GM21367 (cell line): ENCODE results near the gene ADGRE1.
"Not testable (repeated sequence)": the region's sequence is repeated elsewhere in the genome, so short reads cannot be mapped to it uniquely, and the experiment has no call there.

Source experiments
- ATAC-seq: cut with Tn5 transposase; IDR thresholded peaks from one replicate; pipeline ENCODE4 v1.9.1; 2021; ENCODE audit not compliant: unreplicated experiment

Gene ADGRE1, protein sequence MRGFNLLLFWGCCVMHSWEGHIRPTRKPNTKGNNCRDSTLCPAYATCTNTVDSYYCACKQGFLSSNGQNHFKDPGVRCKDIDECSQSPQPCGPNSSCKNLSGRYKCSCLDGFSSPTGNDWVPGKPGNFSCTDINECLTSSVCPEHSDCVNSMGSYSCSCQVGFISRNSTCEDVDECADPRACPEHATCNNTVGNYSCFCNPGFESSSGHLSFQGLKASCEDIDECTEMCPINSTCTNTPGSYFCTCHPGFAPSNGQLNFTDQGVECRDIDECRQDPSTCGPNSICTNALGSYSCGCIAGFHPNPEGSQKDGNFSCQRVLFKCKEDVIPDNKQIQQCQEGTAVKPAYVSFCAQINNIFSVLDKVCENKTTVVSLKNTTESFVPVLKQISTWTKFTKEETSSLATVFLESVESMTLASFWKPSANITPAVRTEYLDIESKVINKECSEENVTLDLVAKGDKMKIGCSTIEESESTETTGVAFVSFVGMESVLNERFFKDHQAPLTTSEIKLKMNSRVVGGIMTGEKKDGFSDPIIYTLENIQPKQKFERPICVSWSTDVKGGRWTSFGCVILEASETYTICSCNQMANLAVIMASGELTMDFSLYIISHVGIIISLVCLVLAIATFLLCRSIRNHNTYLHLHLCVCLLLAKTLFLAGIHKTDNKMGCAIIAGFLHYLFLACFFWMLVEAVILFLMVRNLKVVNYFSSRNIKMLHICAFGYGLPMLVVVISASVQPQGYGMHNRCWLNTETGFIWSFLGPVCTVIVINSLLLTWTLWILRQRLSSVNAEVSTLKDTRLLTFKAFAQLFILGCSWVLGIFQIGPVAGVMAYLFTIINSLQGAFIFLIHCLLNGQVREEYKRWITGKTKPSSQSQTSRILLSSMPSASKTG

DNA sequence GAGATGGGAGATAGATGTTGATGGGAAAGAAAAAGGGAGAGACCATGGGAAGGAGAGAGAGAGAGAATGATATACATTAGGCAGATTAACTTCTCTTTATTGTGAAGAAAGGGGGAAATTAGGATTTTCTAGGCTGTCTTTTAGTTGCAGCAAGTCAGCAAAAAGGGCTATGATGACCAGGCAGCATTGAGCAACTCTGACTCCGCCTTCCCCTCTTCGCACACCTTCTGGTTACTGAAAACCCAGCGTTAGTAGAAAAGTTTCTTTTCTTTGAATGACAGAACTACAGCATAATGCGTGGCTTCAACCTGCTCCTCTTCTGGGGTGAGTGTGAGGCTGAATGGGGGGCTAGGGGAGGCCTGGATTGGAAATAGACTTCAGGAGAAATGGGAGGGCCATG lies at the start of gene ADGRE1:
TSS of gene ADGRE1 (plus strand) at position 264 of the 400 bp plus-strand sequence. CDS start at position 294, 30 bp downstream.
- ATAC-seq, result no peak

DNA sequence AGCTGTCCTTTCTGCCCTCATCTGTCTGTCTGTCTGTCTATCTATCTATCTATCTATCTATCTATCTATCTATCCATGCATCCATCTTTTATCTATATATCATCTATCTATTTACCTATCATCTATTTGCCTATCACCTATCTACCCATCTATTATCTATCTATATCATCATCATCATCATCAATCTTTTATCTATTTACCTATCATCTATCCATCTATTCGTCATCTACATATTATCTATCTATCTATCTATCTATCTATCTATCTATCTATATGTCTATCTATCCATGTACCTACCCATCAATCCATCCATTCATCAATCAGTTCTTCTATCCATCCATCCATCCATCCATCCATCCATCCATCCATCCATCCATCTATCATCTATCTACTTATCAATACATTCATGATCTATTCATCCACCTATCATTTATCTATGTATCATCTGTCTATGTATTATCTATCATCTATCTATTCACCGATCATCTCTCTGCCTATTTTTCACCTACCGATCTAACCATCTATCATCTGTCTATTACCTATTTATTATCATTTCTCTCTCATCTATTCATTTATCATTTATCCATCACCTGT lies 49.2 kb upstream of the ADGRE1 start:
- ATAC-seq, result no peak

DNA sequence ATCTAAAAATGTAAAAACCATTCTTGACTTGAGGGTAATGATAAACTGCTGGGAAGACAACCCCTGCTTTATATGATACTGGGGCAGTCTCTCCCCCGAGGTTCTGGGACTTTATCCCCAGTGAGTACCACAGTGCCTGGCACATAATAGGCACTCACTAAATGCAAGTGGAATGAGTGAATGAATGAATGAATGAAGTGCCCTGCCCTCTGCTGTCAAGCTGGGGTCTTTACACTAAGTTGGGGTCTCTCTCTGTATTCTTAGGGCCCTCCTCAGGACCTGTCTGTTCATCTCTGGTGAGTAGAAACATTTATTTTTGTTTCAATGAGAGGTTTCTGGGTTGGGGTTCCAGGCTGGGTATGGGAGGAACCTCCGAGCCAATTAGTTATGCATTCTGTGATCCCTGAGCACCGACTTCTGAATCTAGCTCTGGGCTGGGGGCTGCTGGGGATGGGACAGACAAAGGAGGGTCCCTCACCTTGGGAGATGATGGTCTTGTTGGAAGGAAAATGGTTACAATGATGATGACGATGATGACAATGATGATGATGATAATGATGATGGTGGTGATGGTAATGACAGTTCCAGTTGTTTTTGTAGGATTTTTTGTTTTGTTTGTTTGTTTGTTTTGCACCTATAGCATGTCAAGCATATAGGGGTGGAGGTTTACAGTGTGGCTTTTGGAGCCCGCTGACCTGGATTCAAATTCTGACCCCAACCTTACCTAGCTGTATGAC lies 44.3 kb upstream of the ADGRE1 start:
- no peak for ATAC-seq

DNA sequence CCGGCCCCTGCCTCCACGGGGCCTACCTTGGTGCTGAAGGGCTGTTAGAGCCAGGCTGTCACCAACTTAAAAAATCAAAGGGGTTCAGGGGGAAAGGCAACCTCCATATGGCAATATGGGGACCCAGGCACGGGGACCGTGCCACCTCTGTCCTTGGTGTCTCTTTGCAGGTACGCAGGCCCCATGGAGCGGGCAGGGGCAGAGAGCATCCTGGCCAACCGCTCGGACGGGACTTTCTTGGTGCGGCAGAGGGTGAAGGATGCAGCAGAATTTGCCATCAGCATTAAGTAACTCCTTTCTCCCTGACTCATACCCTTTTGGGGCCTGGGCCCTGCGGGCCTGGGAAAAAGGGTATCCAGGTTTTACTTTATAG lies 39.6 kb upstream of the ADGRE1 start:
- no peak for ATAC-seq

DNA sequence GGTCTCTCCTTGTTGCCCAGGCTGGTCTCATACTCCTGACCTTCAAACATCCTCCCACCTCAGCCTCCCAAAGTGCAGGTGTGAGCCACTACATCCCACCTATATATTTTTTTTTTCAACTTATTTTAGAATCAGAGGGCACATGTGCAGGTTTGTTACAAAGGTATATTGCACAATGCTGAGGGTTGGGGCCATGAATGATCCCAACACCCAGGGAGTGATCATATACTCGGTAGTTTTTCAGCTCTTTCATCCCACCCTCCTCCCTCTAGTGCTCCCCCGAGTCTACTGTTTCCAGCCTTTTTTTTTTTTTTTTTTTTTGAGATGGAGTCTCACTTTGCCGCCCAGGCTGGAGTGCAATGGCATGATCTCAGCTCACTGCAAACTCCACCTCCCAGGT lies 38.4 kb upstream of the ADGRE1 start:
- ATAC-seq, result no peak

DNA sequence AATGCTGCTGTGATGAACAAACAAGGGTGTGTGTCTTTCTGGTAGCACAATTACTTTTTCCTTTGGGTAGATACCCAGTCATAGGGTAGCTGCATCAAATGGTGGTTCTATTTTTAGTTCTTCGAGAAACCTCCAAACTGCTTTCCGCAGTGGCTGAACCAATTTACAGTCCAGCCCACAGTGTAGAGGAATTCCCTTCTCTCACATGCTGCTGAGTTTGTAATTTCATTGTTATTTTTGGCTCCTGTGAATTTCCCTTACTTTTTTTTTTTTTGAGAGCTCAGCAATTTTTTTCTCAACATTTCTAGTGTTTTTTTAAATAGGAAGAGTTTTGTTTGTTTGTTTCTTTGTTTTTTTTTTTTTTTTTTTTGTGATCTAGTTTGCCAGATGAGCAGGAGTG lies 37.5 kb upstream of the ADGRE1 start:
- no peak for ATAC-seq

DNA sequence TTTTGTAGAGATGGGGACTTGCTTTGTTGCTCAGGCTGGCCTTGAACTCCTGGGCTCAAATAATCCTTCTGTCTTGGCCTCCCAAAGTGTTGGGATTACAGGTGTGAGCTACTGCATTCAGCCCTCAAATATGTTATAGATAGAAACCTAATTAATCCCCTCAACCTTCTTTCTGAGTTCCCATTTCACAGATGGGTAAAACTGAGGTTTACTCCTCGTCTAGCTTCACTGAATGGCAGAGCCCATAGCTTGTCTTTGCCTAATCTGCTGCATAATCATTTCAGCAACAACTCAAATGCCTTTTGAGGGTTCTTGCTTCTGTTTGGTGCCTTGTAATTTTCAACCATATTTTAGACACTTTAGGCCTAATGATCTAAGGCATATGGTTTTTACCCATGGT lies 36.0 kb upstream of the ADGRE1 start:
- no peak for ATAC-seq

DNA sequence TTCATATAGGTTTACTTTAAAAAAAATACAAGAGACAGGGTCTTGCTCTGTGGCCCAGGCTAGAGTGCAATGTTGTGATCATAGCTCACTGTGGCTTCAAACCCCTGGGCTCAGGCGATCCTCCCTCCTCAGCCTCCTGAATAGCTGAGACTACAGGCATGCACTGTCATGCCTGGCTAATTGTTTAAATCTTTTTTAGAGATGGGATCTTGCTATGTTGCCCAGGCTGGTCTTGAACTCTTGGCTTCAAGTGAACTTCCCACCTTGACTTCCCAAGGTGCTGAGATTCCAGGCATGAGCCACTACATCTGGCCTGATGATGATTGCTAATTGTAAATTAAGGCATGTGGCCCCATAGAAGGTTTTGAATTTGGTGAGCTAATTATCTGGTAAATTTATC lies 35.4 kb upstream of the ADGRE1 start:
- no peak for ATAC-seq

DNA sequence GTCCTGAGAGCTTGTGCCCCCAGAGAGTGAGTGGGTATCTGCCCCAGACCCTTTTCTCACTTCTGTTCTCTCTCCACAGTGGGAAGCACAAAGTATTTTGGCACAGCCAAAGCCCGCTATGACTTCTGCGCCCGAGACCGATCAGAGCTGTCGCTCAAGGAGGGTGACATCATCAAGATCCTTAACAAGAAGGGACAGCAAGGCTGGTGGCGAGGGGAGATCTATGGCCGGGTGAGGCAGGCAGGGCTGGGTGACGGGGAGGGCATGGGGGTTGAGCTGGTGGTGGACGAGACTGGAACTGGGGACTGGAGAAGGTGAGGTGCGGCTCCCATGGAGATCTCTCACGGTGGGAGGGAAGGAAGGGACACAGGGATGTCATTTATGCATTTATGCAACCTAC lies 33.5 kb upstream of the ADGRE1 start:
- ATAC-seq, result no peak

DNA sequence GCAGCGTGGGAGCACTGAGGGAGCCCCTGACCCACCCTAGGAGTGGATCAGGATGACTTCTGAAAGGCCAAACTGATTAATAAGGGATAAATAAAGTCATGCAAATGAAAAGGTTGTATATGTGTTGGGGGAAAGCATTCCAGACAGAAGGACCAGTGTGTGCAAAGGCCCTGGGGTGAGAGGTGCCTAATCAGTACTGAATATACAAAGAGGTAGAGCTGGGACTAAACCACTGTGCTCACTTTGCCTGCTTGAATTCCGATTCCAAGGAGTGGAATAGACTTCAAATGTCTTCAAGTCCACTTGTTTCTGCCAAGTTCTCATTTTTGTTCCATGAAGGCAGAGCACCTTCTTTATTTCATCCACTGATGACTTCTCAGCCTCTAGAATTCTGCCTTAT lies 32.6 kb upstream of the ADGRE1 start:
- no peak for ATAC-seq

DNA sequence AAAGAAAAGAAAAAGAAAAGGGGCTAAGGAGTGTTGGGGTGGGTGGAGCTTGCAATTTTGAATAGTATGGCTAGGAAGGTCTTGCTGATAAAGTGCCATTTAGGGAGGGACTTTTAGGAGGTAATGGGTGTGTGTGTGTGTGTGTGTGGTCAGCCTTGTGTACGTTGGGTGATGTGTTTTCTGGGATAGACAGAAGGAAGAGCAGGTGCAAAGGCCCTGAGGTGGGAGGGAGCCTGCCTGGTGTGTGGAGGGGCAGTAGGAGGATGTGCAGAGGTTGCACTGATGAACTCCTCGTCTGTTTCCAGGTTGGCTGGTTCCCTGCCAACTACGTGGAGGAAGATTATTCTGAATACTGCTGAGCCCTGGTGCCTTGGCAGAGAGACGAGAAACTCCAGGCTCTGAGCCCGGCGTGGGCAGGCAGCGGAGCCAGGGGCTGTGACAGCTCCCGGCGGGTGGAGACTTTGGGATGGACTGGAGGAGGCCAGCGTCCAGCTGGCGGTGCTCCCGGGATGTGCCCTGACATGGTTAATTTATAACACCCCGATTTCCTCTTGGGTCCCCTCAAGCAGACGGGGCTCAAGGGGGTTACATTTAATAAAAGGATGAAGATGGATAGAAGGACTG lies 30.5 kb upstream of the ADGRE1 start:
- no peak for ATAC-seq

DNA sequence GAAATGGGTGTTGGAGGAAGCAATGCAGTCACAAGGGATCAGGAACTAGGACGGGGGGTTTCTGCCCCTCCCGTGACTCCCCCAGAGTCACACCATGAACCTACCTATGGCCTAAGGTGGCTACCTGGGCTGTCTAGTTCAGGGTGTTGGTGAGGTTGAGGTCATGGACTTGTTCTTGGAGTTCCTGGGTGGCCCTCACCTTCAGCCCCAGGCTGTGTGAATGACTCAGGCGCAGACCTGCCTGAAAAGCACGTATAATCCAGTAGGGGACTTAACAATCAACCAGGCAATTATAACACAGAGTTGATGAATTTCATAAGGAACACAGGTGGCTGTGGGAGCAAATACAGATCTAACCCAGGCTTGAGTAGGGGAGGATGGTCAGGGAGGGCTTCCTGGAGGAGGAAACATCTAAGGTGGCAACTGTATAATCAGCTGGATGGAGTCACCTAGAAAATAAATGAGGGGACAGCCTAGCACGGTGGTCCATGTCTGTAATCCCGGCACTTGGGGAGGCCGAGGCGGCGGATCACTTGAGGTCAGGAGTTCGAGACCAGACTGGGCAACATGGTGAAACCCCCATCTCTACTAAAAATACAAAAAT lies 25.6 kb upstream of the ADGRE1 start:
- ATAC-seq, result no peak

DNA sequence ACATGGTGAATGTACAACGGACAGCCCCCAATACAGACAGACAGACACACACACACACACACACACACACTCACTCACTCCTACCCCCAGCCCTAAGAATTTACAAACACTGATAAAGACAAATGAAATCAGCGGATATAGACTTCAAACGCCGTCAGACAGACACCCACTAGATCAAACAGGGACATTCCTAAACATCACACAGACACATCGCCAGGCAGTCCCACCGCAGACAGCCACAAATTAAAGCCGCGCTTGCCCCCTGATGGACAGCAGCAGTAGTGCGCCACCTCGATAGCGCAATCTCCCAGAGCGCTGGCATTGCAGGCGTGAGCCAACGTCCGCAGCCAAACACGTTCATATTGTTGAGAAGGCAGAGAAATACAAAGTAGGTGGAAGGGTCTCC lies 24.7 kb upstream of the ADGRE1 start:
- no peak for ATAC-seq

DNA sequence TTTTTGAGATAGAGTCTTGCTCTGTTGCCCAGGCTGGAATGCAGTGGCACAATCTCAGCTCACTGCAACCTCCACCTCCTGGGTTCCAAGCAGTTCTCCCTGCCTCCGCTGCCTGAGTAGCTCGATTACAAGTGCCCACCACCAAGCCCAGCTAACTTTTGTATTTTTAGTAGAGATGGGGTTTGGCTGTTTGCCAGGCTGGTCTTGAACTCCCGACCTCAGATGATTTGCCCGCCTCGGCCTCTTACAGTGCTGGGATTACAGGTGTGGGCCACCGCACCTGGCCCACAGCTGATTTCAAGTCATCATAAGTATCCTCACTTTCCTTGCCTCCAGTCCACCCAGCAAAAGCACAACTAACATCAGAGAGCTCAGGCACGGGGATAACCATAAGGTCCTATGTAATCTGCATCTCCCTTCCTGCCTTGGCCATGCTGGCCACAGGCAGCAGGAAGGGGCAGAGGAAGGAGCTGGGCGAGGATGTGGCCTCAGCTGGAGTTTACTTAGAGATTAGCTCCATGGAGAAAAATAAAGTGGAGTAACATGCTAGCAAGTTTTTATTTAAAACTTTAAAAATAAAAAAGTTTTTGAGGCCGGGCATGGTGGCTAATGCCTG lies 22.9 kb upstream of the ADGRE1 start:
- ATAC-seq, result no peak

DNA sequence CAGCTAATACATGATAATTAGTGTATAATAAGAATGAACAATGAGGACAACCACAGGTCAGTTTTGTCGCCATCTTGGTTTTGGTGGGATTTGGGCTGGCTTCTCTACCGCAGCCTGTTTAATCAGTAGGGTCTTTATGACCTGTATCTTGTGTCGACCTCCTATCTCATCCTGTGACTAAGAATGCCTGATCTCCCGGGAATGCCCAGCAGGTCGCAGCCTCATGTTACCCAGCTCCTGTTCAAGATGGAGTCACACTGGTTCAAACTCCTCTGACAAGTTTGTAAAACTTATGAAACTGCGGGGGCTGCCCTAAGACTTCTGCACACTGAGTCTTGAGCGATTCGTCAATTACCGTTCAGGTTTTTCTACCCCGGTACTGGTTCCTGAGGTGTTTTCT lies 21.5 kb upstream of the ADGRE1 start:
- no peak for ATAC-seq

DNA sequence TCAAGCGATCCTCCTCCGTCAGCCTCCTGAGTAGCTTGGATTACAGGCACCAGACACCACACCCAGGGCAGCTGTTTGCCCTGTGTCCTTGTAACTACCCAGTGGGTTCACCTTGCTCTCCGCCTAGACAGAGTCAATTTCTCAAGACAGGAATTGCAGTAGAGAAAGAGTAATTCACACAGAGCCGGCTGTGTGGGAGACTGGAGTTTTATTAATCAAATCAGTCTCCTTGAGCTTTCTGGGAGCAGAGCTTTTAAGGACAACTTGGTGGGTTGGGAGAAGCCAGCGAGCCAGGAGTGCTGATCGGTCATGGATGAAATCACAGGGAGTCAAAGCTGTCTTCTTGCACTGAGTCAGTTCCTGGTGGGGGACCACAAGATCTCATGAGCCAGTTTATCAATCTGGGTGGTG lies 20.6 kb upstream of the ADGRE1 start:
- ATAC-seq, result no peak

DNA sequence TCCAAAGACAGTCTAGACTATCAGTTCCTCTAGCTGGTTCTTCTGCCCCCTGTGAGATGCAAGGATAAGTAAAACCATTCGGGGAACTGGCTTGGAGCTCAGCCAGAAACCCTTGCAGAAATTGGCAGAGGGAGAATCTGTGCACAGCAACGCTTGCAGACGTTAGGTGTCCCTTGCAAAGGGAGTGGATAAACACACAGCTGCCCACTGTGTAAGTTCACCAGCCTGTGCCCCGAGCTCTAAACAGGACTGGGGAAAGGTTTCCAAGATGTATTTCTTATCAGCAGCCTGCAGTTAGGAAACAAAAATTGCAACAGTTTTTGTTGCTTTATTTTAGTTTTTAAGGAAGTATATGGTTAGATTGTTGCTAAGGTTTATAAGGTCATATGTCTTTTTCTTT lies 19.0 kb upstream of the ADGRE1 start:
- no peak for ATAC-seq

DNA sequence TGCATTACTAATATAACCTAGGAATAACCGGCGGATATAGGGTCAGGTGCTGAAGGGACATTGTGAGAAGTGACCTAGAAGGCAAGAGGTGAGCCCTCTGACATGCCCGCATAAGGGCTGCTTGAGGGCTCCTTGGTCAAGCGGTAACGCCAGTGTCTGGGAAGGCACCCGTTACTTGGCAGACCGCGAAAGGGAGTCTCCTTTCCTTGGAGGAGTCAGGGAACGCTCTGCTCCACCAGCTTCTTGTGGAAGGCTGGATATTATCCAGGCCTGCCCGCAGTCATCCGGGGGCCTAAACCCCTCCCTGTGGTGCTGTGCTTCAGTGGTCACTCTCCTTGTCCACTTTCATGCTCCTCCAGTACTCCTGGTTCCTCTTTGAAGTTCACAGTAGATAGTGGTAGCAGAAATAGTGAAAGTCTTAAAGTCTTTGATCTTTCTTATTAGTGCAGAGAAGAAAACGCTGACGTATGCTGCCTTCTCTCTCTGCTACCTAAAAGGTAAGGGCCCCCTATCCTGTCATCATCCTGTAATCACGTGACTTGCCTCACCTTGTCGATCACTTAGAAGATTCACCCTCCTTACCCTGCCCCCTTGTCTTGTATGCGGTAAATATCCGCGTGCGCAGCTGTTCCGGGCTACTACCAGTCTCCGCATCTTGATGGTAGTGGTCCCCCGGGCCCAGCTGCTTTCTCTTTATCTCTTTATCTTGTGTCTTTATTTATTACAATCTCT lies 18.1 kb upstream of the ADGRE1 start:
- ATAC-seq, result not testable (repeated sequence)
